ENCODE data around the gene UBN1. TPM values are rescaled to one million over a fixed set of nuclear protein-coding genes. Genes with fewer than 3 reads are reported as not detected.

Gene UBN1
- total and polyA plus RNA-seq, 10 of the 15 experiments (the other 5 are each of a cell fraction or from before 2014, with no cell fraction given), result 2.1 to 32.5 (median 13.9) TPM

DNA sequence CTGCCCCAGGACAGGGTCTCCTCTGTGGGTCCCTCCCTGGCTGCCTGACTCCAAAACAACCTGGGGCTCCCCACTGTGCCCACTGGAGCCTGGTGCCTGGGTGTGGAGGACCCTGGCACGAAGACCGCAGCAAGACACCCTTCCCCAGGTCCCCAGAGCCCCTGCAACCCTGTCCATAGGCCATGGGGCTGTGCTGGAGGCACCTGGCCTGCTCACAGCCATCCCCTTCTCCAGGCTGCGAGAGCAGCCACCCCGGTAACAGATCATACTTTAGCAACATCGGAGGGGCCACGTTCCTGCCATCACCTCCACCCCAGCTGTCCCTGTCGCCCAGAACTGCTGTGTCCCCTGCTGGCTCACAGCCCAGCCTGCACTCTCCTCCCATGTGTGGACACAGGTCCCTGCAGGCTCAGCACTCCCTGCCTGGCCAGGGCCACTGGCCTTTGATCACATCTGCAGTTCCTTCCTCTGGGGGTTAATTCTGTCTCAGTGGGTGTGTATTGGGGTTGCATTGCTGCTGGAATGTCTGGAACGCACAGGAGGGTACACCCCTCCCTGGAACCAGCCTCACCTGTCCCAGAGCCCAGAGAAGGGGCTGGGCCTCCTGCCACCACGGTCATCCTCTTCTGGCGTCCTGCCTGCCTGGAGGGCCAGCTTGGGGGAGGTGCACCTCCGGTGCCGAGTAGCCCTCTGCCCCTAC, 77.5 kb downstream of the UBN1 start (continued):
- TF ChIP-seq SUPT20H (IDR thresholded peaks at IDR 0.05; ENCODE audit: borderline replicate concordance, control insufficient read depth, low read depth, low read length) (no peak), TAF1 (IDR thresholded peaks at IDR 0.05; ENCODE audit: borderline replicate concordance, low read depth, low read length) (no peak), KAT2A (conservative IDR thresholded peaks at IDR 0.05; ENCODE audit: control insufficient read depth, low read depth, low read length) (no peak)

DNA sequence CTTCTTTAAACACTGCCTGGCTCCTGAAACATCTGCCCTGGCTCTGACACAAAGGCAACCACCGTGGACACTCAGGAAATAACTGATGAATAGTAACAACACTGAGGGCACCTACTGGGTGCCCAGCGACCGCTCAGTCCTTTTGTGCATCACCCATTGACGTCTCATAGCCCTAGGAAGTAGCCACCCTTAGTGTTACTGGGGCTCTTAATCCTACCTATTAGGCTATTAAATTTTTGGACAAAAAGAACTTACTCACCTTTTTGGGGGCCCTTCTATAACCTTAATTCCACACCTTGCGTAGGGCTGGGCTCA, 78.0 kb downstream of the UBN1 start:
- intact Hi-C loops (cut with micrococcal nuclease; ENCODE audit: unreplicated experiment), result no loop called here
- H3K4me3 ChIP-seq, result no peak overlapping the region
- 50% methylated on average over 5 of the region's 5 CpGs for WGBS (ENCODE audit: insufficient coverage, insufficient replicate concordance, low lambda C conversion rate, missing lambda C conversion rate)
- no peaks in the 10 kb centered on the region for H4K20me1 ChIP-seq (ENCODE audit: control insufficient read depth, insufficient read depth)
- no peak for DNase-seq (ENCODE audit: low read depth, low spot score)
- no peak overlapping the region for H3K27ac ChIP-seq (ENCODE audit: control insufficient read depth, insufficient read depth)
- H2AFZ ChIP-seq (ENCODE audit: control insufficient read depth, low read depth, low read length), result no peak overlapping the region
- H3K36me3 ChIP-seq (ENCODE audit: control insufficient read depth in 2 of 2, insufficient read depth in 2 of 2, low read length in 1 of 2), result no peaks in the 10 kb centered on the region
- no TSS peak for BruUV-seq (replicated peaks)
- no peaks in the 10 kb centered on the region for H3K79me2 ChIP-seq (ENCODE audit: control insufficient read depth, insufficient read depth, low read length)
- no peak for ATAC-seq
- TF ChIP-seq CBX3 (IDR thresholded peaks at IDR 0.05; ENCODE audit: borderline replicate concordance, low read depth) (no peak), RAD51 (IDR thresholded peaks at IDR 0.05) (no peak)
- TF ChIP-seq, protein P1, sequence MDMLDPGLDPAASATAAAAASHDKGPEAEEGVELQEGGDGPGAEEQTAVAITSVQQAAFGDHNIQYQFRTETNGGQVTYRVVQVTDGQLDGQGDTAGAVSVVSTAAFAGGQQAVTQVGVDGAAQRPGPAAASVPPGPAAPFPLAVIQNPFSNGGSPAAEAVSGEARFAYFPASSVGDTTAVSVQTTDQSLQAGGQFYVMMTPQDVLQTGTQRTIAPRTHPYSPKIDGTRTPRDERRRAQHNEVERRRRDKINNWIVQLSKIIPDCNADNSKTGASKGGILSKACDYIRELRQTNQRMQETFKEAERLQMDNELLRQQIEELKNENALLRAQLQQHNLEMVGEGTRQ (IDR thresholded peaks at IDR 0.05; ENCODE audit: borderline replicate concordance, low read depth, low read length), result no peak
- TF ChIP-seq, protein P2, sequence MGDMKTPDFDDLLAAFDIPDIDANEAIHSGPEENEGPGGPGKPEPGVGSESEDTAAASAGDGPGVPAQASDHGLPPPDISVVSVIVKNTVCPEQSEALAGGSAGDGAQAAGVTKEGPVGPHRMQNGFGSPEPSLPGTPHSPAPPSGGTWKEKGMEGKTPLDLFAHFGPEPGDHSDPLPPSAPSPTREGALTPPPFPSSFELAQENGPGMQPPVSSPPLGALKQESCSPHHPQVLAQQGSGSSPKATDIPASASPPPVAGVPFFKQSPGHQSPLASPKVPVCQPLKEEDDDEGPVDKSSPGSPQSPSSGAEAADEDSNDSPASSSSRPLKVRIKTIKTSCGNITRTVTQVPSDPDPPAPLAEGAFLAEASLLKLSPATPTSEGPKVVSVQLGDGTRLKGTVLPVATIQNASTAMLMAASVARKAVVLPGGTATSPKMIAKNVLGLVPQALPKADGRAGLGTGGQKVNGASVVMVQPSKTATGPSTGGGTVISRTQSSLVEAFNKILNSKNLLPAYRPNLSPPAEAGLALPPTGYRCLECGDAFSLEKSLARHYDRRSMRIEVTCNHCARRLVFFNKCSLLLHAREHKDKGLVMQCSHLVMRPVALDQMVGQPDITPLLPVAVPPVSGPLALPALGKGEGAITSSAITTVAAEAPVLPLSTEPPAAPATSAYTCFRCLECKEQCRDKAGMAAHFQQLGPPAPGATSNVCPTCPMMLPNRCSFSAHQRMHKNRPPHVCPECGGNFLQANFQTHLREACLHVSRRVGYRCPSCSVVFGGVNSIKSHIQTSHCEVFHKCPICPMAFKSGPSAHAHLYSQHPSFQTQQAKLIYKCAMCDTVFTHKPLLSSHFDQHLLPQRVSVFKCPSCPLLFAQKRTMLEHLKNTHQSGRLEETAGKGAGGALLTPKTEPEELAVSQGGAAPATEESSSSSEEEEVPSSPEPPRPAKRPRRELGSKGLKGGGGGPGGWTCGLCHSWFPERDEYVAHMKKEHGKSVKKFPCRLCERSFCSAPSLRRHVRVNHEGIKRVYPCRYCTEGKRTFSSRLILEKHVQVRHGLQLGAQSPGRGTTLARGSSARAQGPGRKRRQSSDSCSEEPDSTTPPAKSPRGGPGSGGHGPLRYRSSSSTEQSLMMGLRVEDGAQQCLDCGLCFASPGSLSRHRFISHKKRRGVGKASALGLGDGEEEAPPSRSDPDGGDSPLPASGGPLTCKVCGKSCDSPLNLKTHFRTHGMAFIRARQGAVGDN (IDR thresholded peaks at IDR 0.05), result no peak
- TF ChIP-seq, protein P3, sequence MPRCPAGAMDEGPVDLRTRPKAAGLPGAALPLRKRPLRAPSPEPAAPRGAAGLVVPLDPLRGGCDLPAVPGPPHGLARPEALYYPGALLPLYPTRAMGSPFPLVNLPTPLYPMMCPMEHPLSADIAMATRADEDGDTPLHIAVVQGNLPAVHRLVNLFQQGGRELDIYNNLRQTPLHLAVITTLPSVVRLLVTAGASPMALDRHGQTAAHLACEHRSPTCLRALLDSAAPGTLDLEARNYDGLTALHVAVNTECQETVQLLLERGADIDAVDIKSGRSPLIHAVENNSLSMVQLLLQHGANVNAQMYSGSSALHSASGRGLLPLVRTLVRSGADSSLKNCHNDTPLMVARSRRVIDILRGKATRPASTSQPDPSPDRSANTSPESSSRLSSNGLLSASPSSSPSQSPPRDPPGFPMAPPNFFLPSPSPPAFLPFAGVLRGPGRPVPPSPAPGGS (IDR thresholded peaks at IDR 0.05; ENCODE audit: borderline replicate concordance, insufficient read depth, low read depth, low read length, poor library complexity, severe bottlenecking), result no peak
- in situ Hi-C loops (cut with MboI), result no loop called here
- no peak overlapping the region for H3K9ac ChIP-seq (ENCODE audit: control insufficient read depth, insufficient read depth, low read length)
- no peaks in the 10 kb centered on the region; a peak in 1 of 4 replicates for H3K27me3 ChIP-seq (replicated peaks in 1 of 2; ENCODE audit: control insufficient read depth in 2 of 2, insufficient read depth in 2 of 2, low read length in 1 of 2)
- ChIA-PET POLR2A (no interaction called here), RAD21 (ENCODE audit: unreplicated experiment) (no interaction called here), CTCF (no interaction called here), SMC1A (ENCODE audit: uncharacterized antibody, unreplicated experiment) (no interaction called here)
- no peaks in the 10 kb centered on the region for H3K4me1 ChIP-seq (ENCODE audit: control insufficient read depth, insufficient read depth, low read length)
- no peak overlapping the region for H3K4me2 ChIP-seq (ENCODE audit: control insufficient read depth, insufficient read depth)
- peaks cover 3% of the 10 kb centered on the region; the same call in 2 of the 3 replicates for H3K9me3 ChIP-seq (replicated peaks; ENCODE audit: control insufficient read depth, insufficient read depth, low read length)
- no peak for FAIRE-seq
